Spleen (tissue), 11 donors: ENCODE measurements around the gene LRP1-AS. TPM values are rescaled to one million over a fixed set of nuclear protein-coding genes. Genes with fewer than 3 reads are reported as not detected.

Source experiments
- DNase-seq: peaks from one replicate; pipeline ENCODE4 v3.0.0-alpha.2; 2020
- H3K27ac ChIP-seq, 8 donors: fragments of 200-600 bp; sonication (generic) in 7 of 8; 1 replicate in 4 of 8; 2 replicates in 4 of 8; pipeline versions ENCODE4 v1.5.0 to v1.8.0; 2016 to 2021; ENCODE audit warnings: inconsistent platforms in 4 of 8, mild to moderate bottlenecking in 4 of 8, moderate library complexity in 1 of 8
- H3K27me3 ChIP-seq, 7 donors: fragments of 200-600 bp; sonication (generic) in 6 of 7; replicated peaks in 1 of 7; 1 replicate in 4 of 7; 2 replicates in 3 of 7; pipeline versions ENCODE4 v1.5.0 to v1.8.0; 2016 to 2021; ENCODE audit warnings: inconsistent platforms in 3 of 7, mild to moderate bottlenecking in 1 of 7
- H3K36me3 ChIP-seq, 6 donors: fragments of 200-600 bp; sonication (generic) in 5 of 6; 1 replicate in 4 of 6; 2 replicates in 2 of 6; pipeline versions ENCODE4 v1.5.0 to v1.8.0; 2016 to 2021; ENCODE audit warnings: inconsistent platforms in 2 of 6
- H3K4me1 ChIP-seq, 6 donors: fragments of 200-600 bp; sonication (generic) in 5 of 6; 1 replicate in 3 of 6; 2 replicates in 3 of 6; pipeline versions ENCODE4 v1.5.0 to v1.8.0; 2016 to 2021; ENCODE audit warnings: inconsistent platforms in 3 of 6
- H3K4me3 ChIP-seq, 8 donors: fragments of 200-600 bp; sonication (generic) in 7 of 8; 1 replicate in 4 of 8; 2 replicates in 4 of 8; pipeline versions ENCODE4 v1.5.0 to v1.8.0; 2016 to 2021; ENCODE audit warnings: inconsistent platforms in 4 of 8, mild to moderate bottlenecking in 4 of 8, moderate library complexity in 2 of 8
- H3K9me3 ChIP-seq, 8 donors: fragments of 200-600 bp; sonication (generic) in 7 of 8; 1 replicate in 4 of 8; 2 replicates in 4 of 8; pipeline versions ENCODE4 v1.5.0 to v1.8.0; 2016 to 2021; ENCODE audit warnings: inconsistent platforms in 4 of 8
- CTCF ChIP-seq, 11 experiments: fragments of 200-600 bp in 7 of 11; fragments of 450-650 bp in 4 of 11; sonication (generic) in 4 of 11; IDR thresholded peaks in 8 of 11; conservative IDR thresholded peaks in 3 of 11; 1 replicate in 7 of 11; 2 replicates in 4 of 11; pipeline versions ENCODE4 v1.4.0 to v1.8.0; 2016 to 2021; ENCODE audit warnings: antibody characterized with exemption in 11 of 11, inconsistent platforms in 4 of 11, mild to moderate bottlenecking in 1 of 11
- POLR2A ChIP-seq, 3 donors: fragments of 450-650 bp; IDR thresholded peaks; one replicate each; pipeline ENCODE4 v1.5.1; 2017; ENCODE audit warnings: antibody characterized with exemption in 3 of 3, mild to moderate bottlenecking in 1 of 3
- POLR2AphosphoS5 ChIP-seq, 3 donors: sonication (generic); formaldehyde crosslinking; IDR thresholded peaks; one replicate each; pipeline ENCODE4 v1.5.1; 2017; ENCODE audit warnings: antibody characterized with exemption in 3 of 3
- WGBS, 5 donors: extraction: QIAGEN DNeasy Blood & Tissue Kit in 3 of 5; methylation state at CpG; one replicate each; pipeline versions ENCODE4 v1.1.5 to v1.1.7; 2013 to 2018; 5-methylcytosine and 5-hydroxymethylcytosine counted together
- intact Hi-C: fragments of 100-400 bp; cut with DNase I; formaldehyde crosslinking; loops from one replicate; pipeline ENCODE4 v1.15.0; 2023; ENCODE audit warnings: low total_unique reads
- polyA plus RNA-seq, 3 donors: library from polyadenylated mRNA; stranded (reverse); fragments of 200-250 nt; gene quantifications; one replicate each; pipeline ENCODE4 v1.2.1, GENCODE V29; 2013
- total RNA-seq, 7 donors: library from RNA; depleted of rRNA in 3 of 7; stranded (reverse); fragments of >200 nt in 3 of 7; fragmentation: NEBNext Ultra II Directional in 4 of 7; extraction: Animal tissue kit (Norgen Biotek cat#: 25700) in 4 of 7; gene quantifications; one replicate each; pipeline versions ENCODE4 v1.1.0 to v1.2.1, GENCODE V29; 2016 to 2021
- donor health status: healthy with polysubstance abuse.
- donor health status: DM: no; HTN: no; CAD: no; lungs with moderate emphysema.
- donor health status: DM: no; HTN: no; CAD: no.
- donor health status: Bipolar disorder and iron deficiency.
- donor health status: healthy.
- donor health status: DM: no; HTN: no; CAD: no.
- donor health status: DM: yes; HTN: yes; CAD: no.

LRP1-AS gene
- total and polyA plus RNA-seq, 10 donors: not detected

GRCh38 chr12:57158665-57159064 is 11.2 kb upstream of the LRP1-AS start:
- Histone ChIP-seq H3K4me1 (peaks cover 0 to 65% (median 38%) of the 10 kb centered on the region in 6 donors), H3K27me3 (peaks cover 0 to 14% (median 0%) of the 10 kb centered on the region in 7 donors), H3K4me3 (no peak overlapping the region), H3K27ac (peak overlapping the region in 3 of 8 donors; percentile 36 to 55 (median 46)), H3K36me3 (peaks cover 0 to 89% (median 5%) of the 10 kb centered on the region in 6 donors), H3K9me3 (no peaks in the 10 kb centered on the region)
- 60 to 83% (median 77%) methylated on average over 1 to 4 of the region's 4 CpGs for WGBS, 5 donors
- TF ChIP-seq CTCF (IDR thresholded peaks at IDR 0.05 in 8 of 11, conservative IDR thresholded peaks at IDR 0.05 in 3 of 11): no peak
- TF ChIP-seq POLR2AphosphoS5 (IDR thresholded peaks at IDR 0.05): peak in 1 of 3 donors; percentile 6
- intact Hi-C loops: no loop called here
- DNase-seq: no peak

GRCh38 chr12:57158186-57158585 is 10.8 kb upstream of the LRP1-AS start:
- H3K9me3 ChIP-seq: no peaks in the 10 kb centered on the region
- no peak for TF ChIP-seq CTCF (IDR thresholded peaks at IDR 0.05 in 8 of 11, conservative IDR thresholded peaks at IDR 0.05 in 3 of 11)
- TF ChIP-seq POLR2AphosphoS5 (IDR thresholded peaks at IDR 0.05): peak in 1 of 3 donors; percentile 17
- 72 to 90% (median 87%) methylated on average over 7 to 16 of the region's 16 CpGs for WGBS, 5 donors
- intact Hi-C loops: no loop called here
- H3K4me1 ChIP-seq: peaks cover 0 to 69% (median 38%) of the 10 kb centered on the region in 6 donors
- peaks cover 0 to 14% (median 0%) of the 10 kb centered on the region in 7 donors for H3K27me3 ChIP-seq
- H3K27ac ChIP-seq: peak overlapping the region in 3 of 8 donors; percentile 36 to 55 (median 46)
- H3K36me3 ChIP-seq: peaks cover 0 to 86% (median 5%) of the 10 kb centered on the region in 6 donors
- H3K4me3 ChIP-seq: no peak overlapping the region
- DNase-seq: no peak

GRCh38 chr12:57157588-57158173 is 10.3 kb upstream of the LRP1-AS start:
- DNase-seq: no peak
- 67 to 81% (median 75%) methylated on average over 5 of the region's 5 CpGs for WGBS, 5 donors
- no peaks in the 10 kb centered on the region for H3K9me3 ChIP-seq
- H3K36me3 ChIP-seq: peaks cover 0 to 81% (median 5%) of the 10 kb centered on the region in 6 donors
- intact Hi-C loops: no loop called here
- peaks cover 0 to 74% (median 40%) of the 10 kb centered on the region in 6 donors for H3K4me1 ChIP-seq
- H3K27me3 ChIP-seq: peaks cover 0 to 14% (median 0%) of the 10 kb centered on the region in 7 donors
- H3K4me3 ChIP-seq: no peak overlapping the region
- H3K27ac ChIP-seq: peak overlapping the region in 3 of 8 donors; percentile 36 to 62 (median 55)
- TF ChIP-seq POLR2A (IDR thresholded peaks at IDR 0.05) (no peak), CTCF (IDR thresholded peaks at IDR 0.05 in 8 of 11, conservative IDR thresholded peaks at IDR 0.05 in 3 of 11) (no peak), POLR2AphosphoS5 (IDR thresholded peaks at IDR 0.05) (no peak)

GRCh38 chr12:57156701-57157403 is 9.4 kb upstream of the LRP1-AS start:
- Histone ChIP-seq H3K36me3 (peaks cover 0 to 73% (median 3%) of the 10 kb centered on the region in 6 donors), H3K4me1 (peaks cover 4 to 83% (median 47%) of the 10 kb centered on the region in 6 donors)

More at GRCh38 chr12:57156701-57157403, 9.4 kb upstream of the LRP1-AS start:
- intact Hi-C loops: no loop called here
- 40 to 68% (median 46%) methylated on average over 13 to 16 of the region's 16 CpGs for WGBS, 5 donors
- TF ChIP-seq POLR2AphosphoS5 (IDR thresholded peaks at IDR 0.05) (peak; percentile 20 to 57 (median 49)), CTCF (IDR thresholded peaks at IDR 0.05 in 8 of 11, conservative IDR thresholded peaks at IDR 0.05 in 3 of 11) (no peak)
- DNase-seq: peak; percentile 82
- Histone ChIP-seq H3K4me3 (no peak overlapping the region), H3K27me3 (peaks cover 0 to 14% (median 0%) of the 10 kb centered on the region in 7 donors), H3K27ac (peak overlapping the region in 4 of 8 donors; percentile 8 to 62 (median 36)), H3K9me3 (no peaks in the 10 kb centered on the region)
